ENCODE data around the gene LEP.

DNA sequence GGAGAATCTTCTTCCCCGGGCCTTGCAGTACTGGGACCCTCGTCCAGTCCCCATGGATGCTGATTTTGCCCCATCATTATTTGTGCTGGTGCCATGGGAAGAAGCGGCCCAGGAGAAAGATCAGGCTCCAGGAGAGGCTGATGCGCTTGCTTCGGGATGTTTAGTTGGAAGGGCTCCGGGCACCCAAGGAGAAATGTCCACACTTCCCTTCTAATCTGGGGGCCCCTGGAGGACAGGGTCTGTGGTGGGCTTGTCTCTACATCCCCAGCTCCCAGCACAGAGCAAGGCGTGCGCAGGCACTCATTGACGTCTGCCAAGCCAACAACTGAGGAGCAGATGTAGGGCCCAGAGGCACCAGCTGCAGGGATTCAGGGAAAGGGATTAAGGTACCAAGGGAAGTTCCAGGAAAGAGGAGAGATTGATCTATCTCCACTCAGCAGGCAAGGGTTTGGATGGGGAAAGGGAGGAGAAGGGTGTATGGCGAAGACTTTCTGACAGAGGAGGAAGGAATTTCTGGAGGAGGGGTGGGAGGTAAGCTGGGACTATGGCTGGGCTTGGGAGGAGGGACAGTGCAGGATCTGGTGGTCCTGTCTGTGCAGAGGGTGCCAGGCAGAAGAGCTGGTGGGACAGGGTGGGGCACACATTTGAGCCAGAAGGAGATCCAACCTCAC lies 38.7 kb upstream of the LEP start:
- TF ChIP-seq CEBPB (IDR thresholded peaks at IDR 0.05) (no peak), KDM1A (IDR thresholded peaks at IDR 0.05; ENCODE audit: low read depth) (no peak), ESRRA (IDR thresholded peaks at IDR 0.05; ENCODE audit: borderline replicate concordance, low read length) (no peak), PHF8 (IDR thresholded peaks at IDR 0.05; ENCODE audit: borderline replicate concordance, low read depth) (no peak), JUN (IDR thresholded peaks at IDR 0.05) (no peak), POLR2A (IDR thresholded peaks at IDR 0.05; ENCODE audit: low read length) (no peak), BHLHE40 (IDR thresholded peaks at IDR 0.05; ENCODE audit: low read depth, low read length) (no peak), GATA3 (IDR thresholded peaks at IDR 0.05; ENCODE audit: borderline replicate concordance) (no peak), CBX2 (IDR thresholded peaks at IDR 0.05; ENCODE audit: borderline replicate concordance, low read depth) (no peak)
- TF ChIP-seq, protein P1, sequence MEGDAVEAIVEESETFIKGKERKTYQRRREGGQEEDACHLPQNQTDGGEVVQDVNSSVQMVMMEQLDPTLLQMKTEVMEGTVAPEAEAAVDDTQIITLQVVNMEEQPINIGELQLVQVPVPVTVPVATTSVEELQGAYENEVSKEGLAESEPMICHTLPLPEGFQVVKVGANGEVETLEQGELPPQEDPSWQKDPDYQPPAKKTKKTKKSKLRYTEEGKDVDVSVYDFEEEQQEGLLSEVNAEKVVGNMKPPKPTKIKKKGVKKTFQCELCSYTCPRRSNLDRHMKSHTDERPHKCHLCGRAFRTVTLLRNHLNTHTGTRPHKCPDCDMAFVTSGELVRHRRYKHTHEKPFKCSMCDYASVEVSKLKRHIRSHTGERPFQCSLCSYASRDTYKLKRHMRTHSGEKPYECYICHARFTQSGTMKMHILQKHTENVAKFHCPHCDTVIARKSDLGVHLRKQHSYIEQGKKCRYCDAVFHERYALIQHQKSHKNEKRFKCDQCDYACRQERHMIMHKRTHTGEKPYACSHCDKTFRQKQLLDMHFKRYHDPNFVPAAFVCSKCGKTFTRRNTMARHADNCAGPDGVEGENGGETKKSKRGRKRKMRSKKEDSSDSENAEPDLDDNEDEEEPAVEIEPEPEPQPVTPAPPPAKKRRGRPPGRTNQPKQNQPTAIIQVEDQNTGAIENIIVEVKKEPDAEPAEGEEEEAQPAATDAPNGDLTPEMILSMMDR (IDR thresholded peaks at IDR 0.05), result no peak

Data from A549 (cell line).